HepG2 (cell line): ENCODE data around the gene IKZF3. TPM values are rescaled to one million over a fixed set of nuclear protein-coding genes. Genes with fewer than 3 reads are reported as not detected.

ENCODE experiments used
- ATAC-seq: fragments of 200-7000 bp; cut with Tn5 transposase; 3 replicates; pipeline ENCODE4 v1.9.1; 2020; ENCODE audit warnings: mild to moderate bottlenecking, moderate library complexity
- BruUV-seq: library from RNA; stranded (reverse); fragments of 400-500 nt; replicated peaks from 2 replicates; lab custom pipeline; 2021; lab: Mats Ljungman, UMichigan
- CTCF ChIA-PET: fragments of 300-600 bp; formaldehyde crosslinking; extraction: SDS; loops from one replicate; lab custom pipeline; 2021; ENCODE audit warnings: low total read pairs, inconsistent platforms, low intra/inter-chr PET ratio; lab: Yijun Ruan, JAX
- POLR2A ChIA-PET: fragments of 350-600 bp; sonication (Branson Sonifier 250); formaldehyde crosslinking; loops from one replicate; lab custom pipeline; 2020; ENCODE audit warnings: antibody characterized with exemption, inconsistent platforms; lab: Yijun Ruan, JAX
- DNase-seq: peaks from one replicate; pipeline ENCODE4 v3.0.0-alpha.2; 2015; ENCODE audit warnings: low spot score
- FAIRE-seq: peaks from 3 replicates; lab custom pipeline; 2011; peaks lifted over from hg19 to GRCh38; lab: Jason Lieb, UNC
- H2AFZ ChIP-seq: one replicate; pipeline ENCODE4 v1.6.1; 2011; ENCODE audit warnings: low read length, inconsistent platforms
- H3K27ac ChIP-seq: fragments of 300-600 bp; 3 replicates; pipeline ENCODE4 v1.8.0; 2011; ENCODE audit warnings: mixed run types, mild to moderate bottlenecking, mixed read lengths, low read length, inconsistent platforms; ENCODE audit not compliant: insufficient read depth; ENCODE audit errors: extremely low read length
- H3K27me3 ChIP-seq, 2 experiments: fragments of 200-600 bp in 1 of 2; 2 replicates in 1 of 2; 3 replicates in 1 of 2; pipeline versions ENCODE4 v1.6.0 to v1.8.0; 2011; ENCODE audit warnings: low read length in 2 of 2, mild to moderate bottlenecking in 2 of 2, moderate library complexity in 2 of 2, inconsistent platforms in 1 of 2; ENCODE audit not compliant: insufficient read depth in 2 of 2, control insufficient read depth in 1 of 2
- H3K36me3 ChIP-seq, 2 experiments: fragments of 200-600 bp in 1 of 2; replicated peaks in 1 of 2; 2 replicates in 1 of 2; 3 replicates in 1 of 2; pipeline versions ENCODE4 v1.5.1 to v1.8.0; 2011; ENCODE audit warnings: low read length in 2 of 2, inconsistent platforms in 1 of 2; ENCODE audit not compliant: insufficient read depth in 2 of 2, control insufficient read depth in 1 of 2
- H3K4me1 ChIP-seq: 2 replicates; pipeline ENCODE4 v1.5.1; 2012; ENCODE audit warnings: low read length, inconsistent platforms; ENCODE audit not compliant: insufficient read depth
- H3K4me2 ChIP-seq: 2 replicates; pipeline ENCODE4 v1.6.0; 2011; ENCODE audit warnings: low read depth, low read length, inconsistent platforms
- H3K4me3 ChIP-seq, 3 experiments: fragments of 200-600 bp in 1 of 3; sonication (generic), shearing (Covaris generic) in 1 of 3; replicated peaks in 1 of 3; 2 replicates each; pipeline ENCODE4 v1.5.1; 2011 to 2016; ENCODE audit warnings: low read length in 3 of 3, inconsistent platforms in 2 of 3, low read depth in 2 of 3, mild to moderate bottlenecking in 2 of 3, control low read depth in 1 of 3, mixed read lengths in 1 of 3; ENCODE audit not compliant: insufficient read depth in 1 of 3
- H3K79me2 ChIP-seq: one replicate; pipeline ENCODE4 v1.6.1; 2011; ENCODE audit warnings: low read length, inconsistent platforms; ENCODE audit not compliant: insufficient read depth
- H3K9ac ChIP-seq: 2 replicates; pipeline ENCODE4 v1.6.0; 2011; ENCODE audit warnings: mild to moderate bottlenecking, low read depth, low read length, inconsistent platforms; ENCODE audit not compliant: insufficient read depth
- H3K9me3 ChIP-seq: 2 replicates; pipeline ENCODE4 v1.5.1; 2012; ENCODE audit warnings: mild to moderate bottlenecking, low read length
- H4K20me1 ChIP-seq: 2 replicates; pipeline ENCODE4 v1.6.0; 2011; ENCODE audit warnings: inconsistent platforms, mild to moderate bottlenecking, low read length, moderate library complexity; ENCODE audit not compliant: insufficient read depth
- CC2D1A ChIP-seq: sonication (generic); formaldehyde crosslinking; IDR thresholded peaks from 2 replicates; pipeline ENCODE4 v1.8.1; 2023; ENCODE audit warnings: mild to moderate bottlenecking, missing genetic modification reagents
- DMAP1 ChIP-seq: IDR thresholded peaks from 2 replicates; pipeline ENCODE4 v1.6.1; 2016
- SOX5 ChIP-seq: IDR thresholded peaks from 2 replicates; pipeline ENCODE4 v1.6.1; 2016; ENCODE audit warnings: borderline replicate concordance
- ZNF10 ChIP-seq: sonication (generic); formaldehyde crosslinking; IDR thresholded peaks from 2 replicates; pipeline ENCODE4 v1.4.0; 2020; ENCODE audit warnings: mild to moderate bottlenecking, low read depth, missing genetic modification reagents, borderline replicate concordance
- ZNF143 ChIP-seq: sonication (generic); formaldehyde crosslinking; IDR thresholded peaks from 2 replicates; pipeline ENCODE4 v1.4.0; 2020; ENCODE audit warnings: missing genetic modification reagents
- ZNF253 ChIP-seq: sonication (generic); formaldehyde crosslinking; IDR thresholded peaks from 2 replicates; pipeline ENCODE4 v1.8.0; 2022; ENCODE audit warnings: mild to moderate bottlenecking, missing genetic modification reagents, borderline replicate concordance
- ZNF335 ChIP-seq: sonication (generic); formaldehyde crosslinking; IDR thresholded peaks from 2 replicates; pipeline ENCODE4 v1.4.0; 2020; ENCODE audit warnings: missing genetic modification reagents
- ZNF780A ChIP-seq: sonication (generic); formaldehyde crosslinking; IDR thresholded peaks from 2 replicates; pipeline ENCODE4 v1.8.0; 2022; ENCODE audit warnings: mild to moderate bottlenecking, missing genetic modification reagents, moderate library complexity
- ZNF792 ChIP-seq: IDR thresholded peaks from 2 replicates; pipeline ENCODE4 v1.6.1; 2016
- ZNF879 ChIP-seq: sonication (generic); formaldehyde crosslinking; IDR thresholded peaks from 2 replicates; pipeline ENCODE4 v1.8.1; 2023; ENCODE audit warnings: missing genetic modification reagents
- whole genome bisulfite sequencing: methylation state at CpG from one replicate; pipeline ENCODE4 v1.1.6; 2017; ENCODE audit warnings: low lambda C conversion rate; 5-methylcytosine and 5-hydroxymethylcytosine counted together
- in situ Hi-C: cut with HindIII; loops from 2 replicates; pipeline ENCODE4 v1.10.0; 2017; ENCODE audit warnings: low pct_unique_long_range_greater_than_20kb; ENCODE audit not compliant: extremely low pct_ligation_motif_present
- intact Hi-C: fragments of 100-400 bp; cut with micrococcal nuclease; formaldehyde crosslinking; loops from one replicate; pipeline ENCODE4 v1.10.0; 2022; ENCODE audit not compliant: unreplicated experiment
- polyA plus RNA-seq, 8 experiments: library from polyadenylated mRNA; depleted of rRNA in 3 of 8; stranded (reverse) in 7 of 8; unstranded in 1 of 8; fragments of >200 nt; fragmentation: Illumina TruSeq in 4 of 8; extraction: Trizol in 4 of 8; gene quantifications; 2 replicates each; pipeline versions ENCODE4 v1.2.1 to v1.2.3, GENCODE V29; 2011 to 2016; ENCODE audit warnings: low read depth in 4 of 8, missing spikeins in 1 of 8, mixed read lengths in 1 of 8; ENCODE audit not compliant: insufficient read depth in 1 of 8
- total RNA-seq, 5 experiments: library from RNA; depleted of rRNA; stranded (reverse); fragments of >200 nt; fragmentation: Illumina TruSeq; extraction: Trizol; gene quantifications; 2 replicates each; pipeline ENCODE4 v1.2.3, GENCODE V29; 2016; ENCODE audit warnings: low read depth in 1 of 5
- TF ChIP-seq, protein P1 (sequence below): sonication (generic); formaldehyde crosslinking; IDR thresholded peaks from 2 replicates; pipeline ENCODE4 v1.4.0; 2020; ENCODE audit warnings: mild to moderate bottlenecking, missing genetic modification reagents

Gene IKZF3
- total and polyA plus RNA-seq, 2 of the 13 experiments (the other 11 are each of a cell fraction or from before 2014, with no cell fraction given) = not detected

DNA sequence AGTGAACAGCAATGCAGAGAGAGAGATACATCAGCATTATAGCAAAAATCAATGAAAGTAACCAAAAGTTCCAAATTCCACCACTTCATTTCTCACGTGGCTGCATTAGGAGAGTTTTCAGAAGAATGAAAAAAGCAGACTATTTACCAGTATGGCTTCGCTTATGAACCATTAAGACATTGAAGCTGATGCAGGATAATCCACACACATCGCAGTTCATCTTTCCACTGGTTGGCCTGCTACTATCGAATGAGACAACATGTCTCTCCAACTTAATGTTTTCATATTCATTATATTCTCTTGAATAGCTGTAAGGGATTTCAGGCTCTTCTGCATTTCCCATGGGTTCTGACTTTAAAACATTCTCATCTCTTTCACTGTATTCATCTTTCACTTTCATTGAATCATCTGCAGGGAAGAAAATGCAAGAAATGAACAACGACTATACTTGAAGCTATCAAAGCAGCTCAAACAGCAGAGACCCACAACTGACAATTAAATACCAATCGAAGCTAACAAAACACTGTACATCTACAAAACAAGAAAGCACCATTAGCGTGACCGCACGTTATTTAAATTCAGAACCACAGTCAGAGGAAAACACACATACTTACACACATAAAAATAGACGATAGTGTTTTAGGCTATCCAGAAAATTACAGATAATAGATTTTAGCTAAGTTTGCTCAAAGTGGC is 71.4 kb downstream of the IKZF3 start:
- Histone ChIP-seq H3K36me3 (no peaks in the 10 kb centered on the region), H3K27ac (no peak overlapping the region), H3K4me3 (no peak overlapping the region), H3K9ac (no peak overlapping the region), H3K27me3 (no peaks in the 10 kb centered on the region), H3K79me2 (no peaks in the 10 kb centered on the region), H3K4me2 (no peak overlapping the region), H3K9me3 (no peaks in the 10 kb centered on the region), H2AFZ (no peak overlapping the region), H4K20me1 (no peaks in the 10 kb centered on the region), H3K4me1 (no peaks in the 10 kb centered on the region)
- no TSS peak for BruUV-seq
- no peak for TF ChIP-seq ZNF879 (CRISPR knock-in tag)
- no peak for TF ChIP-seq SOX5
- TF ChIP-seq ZNF335 = no peak
- no peak for TF ChIP-seq CC2D1A (CRISPR knock-in tag)
- TF ChIP-seq, protein P1, sequence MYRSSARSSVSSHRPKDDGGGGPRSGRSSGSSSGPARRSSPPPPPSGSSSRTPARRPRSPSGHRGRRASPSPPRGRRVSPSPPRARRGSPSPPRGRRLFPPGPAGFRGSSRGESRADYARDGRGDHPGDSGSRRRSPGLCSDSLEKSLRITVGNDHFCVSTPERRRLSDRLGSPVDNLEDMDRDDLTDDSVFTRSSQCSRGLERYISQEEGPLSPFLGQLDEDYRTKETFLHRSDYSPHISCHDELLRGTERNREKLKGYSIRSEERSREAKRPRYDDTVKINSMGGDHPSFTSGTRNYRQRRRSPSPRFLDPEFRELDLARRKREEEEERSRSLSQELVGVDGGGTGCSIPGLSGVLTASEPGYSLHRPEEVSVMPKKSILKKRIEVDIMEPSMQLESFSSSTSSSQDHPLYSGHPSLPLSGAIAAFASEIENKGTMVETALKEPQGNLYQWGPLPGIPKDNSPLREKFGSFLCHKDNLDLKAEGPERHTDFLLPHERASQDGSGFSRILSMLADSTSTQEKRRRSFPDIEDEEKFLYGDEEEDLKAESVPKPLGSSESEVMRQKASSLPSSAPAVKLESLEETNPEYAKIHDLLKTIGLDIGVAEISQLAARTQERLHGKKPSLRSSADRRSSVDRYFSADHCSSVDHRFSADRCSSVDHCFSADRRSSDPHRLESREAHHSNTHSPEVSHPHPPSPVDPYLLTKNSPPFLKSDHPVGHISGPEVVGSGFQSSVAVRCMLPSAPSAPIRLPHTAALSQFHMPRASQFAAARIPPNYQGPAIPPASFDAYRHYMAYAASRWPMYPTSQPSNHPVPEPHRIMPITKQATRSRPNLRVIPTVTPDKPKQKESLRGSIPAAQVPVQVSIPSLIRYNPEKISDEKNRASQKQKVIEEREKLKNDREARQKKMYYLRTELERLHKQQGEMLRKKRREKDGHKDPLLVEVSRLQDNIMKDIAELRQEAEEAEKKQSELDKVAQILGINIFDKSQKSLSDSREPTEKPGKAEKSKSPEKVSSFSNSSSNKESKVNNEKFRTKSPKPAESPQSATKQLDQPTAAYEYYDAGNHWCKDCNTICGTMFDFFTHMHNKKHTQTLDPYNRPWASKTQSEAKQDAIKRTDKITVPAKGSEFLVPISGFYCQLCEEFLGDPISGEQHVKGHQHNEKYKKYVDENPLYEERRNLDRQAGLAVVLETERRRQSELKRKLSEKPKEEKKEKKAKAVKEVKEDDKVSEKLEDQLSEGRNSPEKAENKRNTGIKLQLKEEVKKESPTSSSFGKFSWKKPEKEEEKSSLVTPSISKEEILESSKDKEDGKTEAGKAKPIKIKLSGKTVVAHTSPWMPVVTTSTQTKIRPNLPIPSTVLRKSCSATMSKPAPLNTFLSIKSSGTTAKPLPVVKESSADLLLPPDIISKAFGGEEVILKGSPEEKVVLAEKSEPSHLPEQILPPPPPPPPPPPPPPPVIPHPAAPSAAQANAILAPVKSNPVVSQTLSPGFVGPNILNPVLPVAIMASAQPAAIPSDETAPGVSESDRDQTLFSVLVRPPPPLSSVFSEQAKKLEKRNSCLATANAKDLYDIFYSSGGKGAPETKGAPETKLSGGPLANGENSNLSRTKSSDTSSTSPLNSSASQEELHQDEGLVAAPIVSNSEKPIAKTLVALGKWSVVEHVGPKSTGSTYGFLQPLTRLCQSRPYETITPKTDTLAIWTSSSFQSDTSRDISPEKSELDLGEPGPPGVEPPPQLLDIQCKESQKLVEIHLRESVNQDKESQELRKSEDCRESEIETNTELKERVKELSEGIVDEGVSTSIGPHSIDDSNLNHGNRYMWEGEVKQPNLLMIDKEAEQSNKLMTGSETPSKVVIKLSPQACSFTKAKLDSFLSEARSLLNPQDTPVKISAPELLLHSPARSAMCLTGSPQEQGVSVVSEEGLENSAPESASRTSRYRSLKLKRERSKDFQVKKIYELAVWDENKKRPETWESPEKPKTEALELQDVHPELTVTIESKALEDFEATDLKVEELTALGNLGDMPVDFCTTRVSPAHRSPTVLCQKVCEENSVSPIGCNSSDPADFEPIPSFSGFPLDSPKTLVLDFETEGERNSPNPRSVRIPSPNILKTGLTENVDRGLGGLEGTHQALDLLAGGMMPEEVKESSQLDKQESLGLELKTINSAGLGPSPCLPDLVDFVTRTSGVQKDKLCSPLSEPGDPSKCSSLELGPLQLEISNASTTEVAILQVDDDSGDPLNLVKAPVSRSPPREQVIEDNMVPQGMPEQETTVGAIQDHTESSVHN = no peak
- no peak for TF ChIP-seq ZNF253 (CRISPR knock-in tag)
- no peak for TF ChIP-seq ZNF792 (CRISPR knock-in tag)
- TF ChIP-seq ZNF10 = no peak
- TF ChIP-seq ZNF780A = no peak
- no peak for TF ChIP-seq ZNF143 (CRISPR knock-in tag)
- no peak for TF ChIP-seq DMAP1 (CRISPR knock-in tag)
- CTCF ChIA-PET = no interaction called here
- in situ Hi-C loops = no loop called here
- WGBS = 19% methylated on average over 10 of the region's 10 CpGs
- POLR2A ChIA-PET = no interaction called here
- no peak for DNase-seq
- no peak for FAIRE-seq
- intact Hi-C loops = no loop called here
- ATAC-seq = no peak
